Suprapubic skin (tissue), 4 donors: ENCODE data around the gene NR4A1. TPM values are rescaled to one million over a fixed set of nuclear protein-coding genes. Genes with fewer than 3 reads are reported as not detected.

ENCODE experiments used
- DNase-seq, 2 donors: peaks; one replicate each; pipeline ENCODE4 v3.0.0-alpha.2; 2019; ENCODE audit warnings: low spot score in 2 of 2
- H3K27ac ChIP-seq: fragments of 200-600 bp; sonication (generic); one replicate; pipeline ENCODE4 v1.5.1; 2019
- H3K27me3 ChIP-seq: fragments of 200-600 bp; sonication (generic); one replicate; pipeline ENCODE4 v1.5.1; 2019
- H3K36me3 ChIP-seq: fragments of 200-600 bp; sonication (generic); one replicate; pipeline ENCODE4 v1.5.1; 2019
- H3K4me1 ChIP-seq: fragments of 200-600 bp; sonication (generic); one replicate; pipeline ENCODE4 v1.5.1; 2019
- H3K4me3 ChIP-seq: fragments of 200-600 bp; sonication (generic); one replicate; pipeline ENCODE4 v1.5.1; 2019; ENCODE audit warnings: mild to moderate bottlenecking
- H3K9me3 ChIP-seq: fragments of 200-600 bp; sonication (generic); one replicate; pipeline ENCODE4 v1.5.1; 2019
- EP300 ChIP-seq: sonication (generic); formaldehyde crosslinking; IDR thresholded peaks from one replicate; pipeline ENCODE4 v1.6.1; 2017; ENCODE audit warnings: antibody characterized with exemption
- POLR2A ChIP-seq, 2 donors: fragments of 450-650 bp; IDR thresholded peaks; one replicate each; pipeline ENCODE4 v1.6.1; 2017; ENCODE audit warnings: antibody characterized with exemption in 2 of 2, mild to moderate bottlenecking in 2 of 2, moderate library complexity in 2 of 2
- POLR2AphosphoS5 ChIP-seq, 3 donors: sonication (generic); formaldehyde crosslinking; IDR thresholded peaks; one replicate each; pipeline ENCODE4 v1.6.1; 2017; ENCODE audit warnings: antibody characterized with exemption in 3 of 3
- WGBS: methylation state at CpG from one replicate; pipeline ENCODE4 v1.1.5; 2018; 5-methylcytosine and 5-hydroxymethylcytosine counted together
- total RNA-seq, 4 donors: library from RNA; depleted of rRNA; stranded (reverse); fragments of >200 nt; gene quantifications; one replicate each; pipeline ENCODE4 v1.1.0, GENCODE V29; 2016
- TF ChIP-seq, protein P1 (sequence below), 2 donors: fragments of 200-600 bp in 1 of 2; fragments of 450-650 bp in 1 of 2; sonication (generic) in 1 of 2; IDR thresholded peaks; one replicate each; pipeline ENCODE4 v1.5.1; 2016 to 2019; ENCODE audit warnings: antibody characterized with exemption in 2 of 2, mild to moderate bottlenecking in 1 of 2, moderate library complexity in 1 of 2

The NR4A1 gene
- total RNA-seq: 100 to 1,000 TPM; 141 to 775 (median 422) TPM

DNA sequence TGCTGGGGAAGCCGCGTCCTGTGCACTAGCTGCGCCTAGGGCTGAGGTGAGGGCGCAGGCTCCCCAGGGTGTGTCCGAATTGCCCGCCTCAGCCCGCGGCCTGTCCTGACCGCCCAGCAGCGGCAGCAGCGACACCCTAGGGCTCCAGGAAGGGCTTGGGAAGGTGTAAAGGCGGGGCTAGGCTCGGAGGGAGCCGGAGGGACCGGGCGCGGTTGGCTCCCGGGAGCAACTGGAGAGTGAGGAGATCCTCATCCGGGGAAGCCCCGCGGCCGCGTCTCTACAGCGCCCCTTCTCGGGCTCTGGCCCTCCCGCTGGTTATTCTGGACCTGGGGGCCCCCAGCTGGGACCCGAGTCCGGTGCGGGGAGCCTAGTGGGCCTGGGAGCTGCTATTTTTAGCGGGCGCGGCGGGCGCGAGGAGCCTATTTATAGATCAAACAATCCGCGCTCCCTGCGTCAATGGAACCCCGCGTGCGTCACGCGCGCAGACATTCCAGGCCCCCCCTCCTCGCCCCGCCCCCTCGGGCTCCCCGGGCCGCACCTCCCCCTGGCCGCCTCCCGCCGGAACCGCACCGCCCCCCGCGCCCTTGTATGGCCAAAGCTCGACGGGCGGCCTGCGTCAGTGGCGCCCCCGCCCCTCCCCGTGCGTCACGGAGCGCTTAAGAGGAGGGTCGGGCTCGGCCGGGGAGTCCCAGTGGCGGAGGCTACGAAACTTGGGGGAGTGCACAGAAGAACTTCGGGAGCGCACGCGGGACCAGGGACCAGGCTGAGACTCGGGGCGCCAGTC lies at the start of gene NR4A1:
NR4A1 (plus strand) TSS at position 685 of the 784 bp plus-strand sequence. CDS start 2,887 bp downstream, outside the sequence.
- 0% methylated on average over 17 of the region's 77 CpGs for WGBS
- Histone ChIP-seq H3K9me3 (no peaks in the 10 kb centered on the region), H3K27me3 (no peaks in the 10 kb centered on the region), H3K27ac (peak within 1 kb of the TSS; percentile 95), H3K36me3 (peaks cover 21% of the 10 kb centered on the region), H3K4me1 (peaks cover 53% of the 10 kb centered on the region), H3K4me3 (peak within 1 kb of the TSS; percentile 74)
- peak; percentile 99 for DNase-seq
- TF ChIP-seq EP300 (peak; percentile 95), POLR2A (IDR thresholded peaks at IDR 0.05) (peak; percentile 92 to 99), POLR2AphosphoS5 (IDR thresholded peaks at IDR 0.05) (peak; percentile 91 to 93 (median 92))
- TF ChIP-seq, protein P1, sequence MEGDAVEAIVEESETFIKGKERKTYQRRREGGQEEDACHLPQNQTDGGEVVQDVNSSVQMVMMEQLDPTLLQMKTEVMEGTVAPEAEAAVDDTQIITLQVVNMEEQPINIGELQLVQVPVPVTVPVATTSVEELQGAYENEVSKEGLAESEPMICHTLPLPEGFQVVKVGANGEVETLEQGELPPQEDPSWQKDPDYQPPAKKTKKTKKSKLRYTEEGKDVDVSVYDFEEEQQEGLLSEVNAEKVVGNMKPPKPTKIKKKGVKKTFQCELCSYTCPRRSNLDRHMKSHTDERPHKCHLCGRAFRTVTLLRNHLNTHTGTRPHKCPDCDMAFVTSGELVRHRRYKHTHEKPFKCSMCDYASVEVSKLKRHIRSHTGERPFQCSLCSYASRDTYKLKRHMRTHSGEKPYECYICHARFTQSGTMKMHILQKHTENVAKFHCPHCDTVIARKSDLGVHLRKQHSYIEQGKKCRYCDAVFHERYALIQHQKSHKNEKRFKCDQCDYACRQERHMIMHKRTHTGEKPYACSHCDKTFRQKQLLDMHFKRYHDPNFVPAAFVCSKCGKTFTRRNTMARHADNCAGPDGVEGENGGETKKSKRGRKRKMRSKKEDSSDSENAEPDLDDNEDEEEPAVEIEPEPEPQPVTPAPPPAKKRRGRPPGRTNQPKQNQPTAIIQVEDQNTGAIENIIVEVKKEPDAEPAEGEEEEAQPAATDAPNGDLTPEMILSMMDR (IDR thresholded peaks at IDR 0.05): peak in 1 of 2 donors; percentile 12

DNA sequence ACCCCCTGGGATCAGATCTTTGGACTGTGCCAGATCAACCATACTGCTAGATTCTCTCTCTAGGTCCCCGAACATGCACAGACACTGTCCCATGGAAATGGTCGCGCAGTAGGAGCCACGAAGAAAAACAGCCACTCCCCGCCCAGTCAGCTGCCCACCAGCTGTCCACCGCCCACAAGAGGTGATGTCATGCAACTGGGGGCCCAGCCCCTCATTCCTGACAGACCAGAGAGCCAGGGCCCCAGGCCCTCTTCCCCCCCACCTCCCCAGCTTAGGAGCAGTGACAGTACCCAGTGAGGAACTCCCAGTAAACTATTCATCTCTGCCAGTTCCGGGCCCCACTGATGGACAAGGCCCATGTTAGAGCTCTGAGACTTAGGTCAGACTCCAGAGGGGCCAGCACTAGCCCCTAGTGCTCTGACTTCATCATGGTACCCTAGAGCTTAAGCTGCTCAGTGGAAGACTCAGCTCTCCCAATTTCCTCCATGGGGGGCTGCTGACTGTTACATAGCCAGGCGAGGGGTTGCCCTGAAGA lies 48.2 kb upstream of the NR4A1 start:
- no peak for TF ChIP-seq EP300
- Histone ChIP-seq H3K4me3 (no peak overlapping the region), H3K4me1 (peaks cover 23% of the 10 kb centered on the region), H3K9me3 (no peaks in the 10 kb centered on the region), H3K27ac (no peak overlapping the region), H3K36me3 (peaks cover 16% of the 10 kb centered on the region), H3K27me3 (no peaks in the 10 kb centered on the region)
- WGBS: 81% methylated on average over 7 of the region's 8 CpGs
- DNase-seq: no peak

DNA sequence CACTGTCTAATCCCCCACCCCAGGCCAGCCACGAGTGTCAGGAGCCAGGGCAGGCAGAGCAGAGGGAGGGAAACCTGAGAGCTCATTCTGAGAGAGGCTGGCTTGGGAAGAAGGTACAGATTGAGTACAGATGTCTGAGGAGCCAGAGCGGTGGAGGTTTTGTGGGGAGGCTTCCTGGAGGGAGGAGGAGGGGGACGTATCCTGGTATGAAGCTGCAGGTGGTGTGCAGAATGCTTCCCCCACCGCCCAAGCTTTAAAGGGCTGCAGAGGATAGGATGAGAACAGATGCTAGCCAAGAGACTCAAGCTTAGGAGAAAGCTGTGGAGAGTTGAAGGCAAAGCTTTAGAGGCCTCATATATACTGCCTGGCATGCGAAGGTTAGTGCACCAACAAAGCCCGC lies 47.7 kb upstream of the NR4A1 start:
- Histone ChIP-seq H3K36me3 (peaks cover 13% of the 10 kb centered on the region), H3K27me3 (no peaks in the 10 kb centered on the region), H3K4me1 (peaks cover 29% of the 10 kb centered on the region), H3K27ac (no peak overlapping the region), H3K4me3 (no peak overlapping the region), H3K9me3 (no peaks in the 10 kb centered on the region)
- no peak for DNase-seq
- TF ChIP-seq EP300 (no peak), POLR2A (IDR thresholded peaks at IDR 0.05) (no peak), POLR2AphosphoS5 (IDR thresholded peaks at IDR 0.05) (no peak)
- TF ChIP-seq, protein P1 (IDR thresholded peaks at IDR 0.05): no peak
- WGBS: 78% methylated on average over 6 of the region's 6 CpGs

DNA sequence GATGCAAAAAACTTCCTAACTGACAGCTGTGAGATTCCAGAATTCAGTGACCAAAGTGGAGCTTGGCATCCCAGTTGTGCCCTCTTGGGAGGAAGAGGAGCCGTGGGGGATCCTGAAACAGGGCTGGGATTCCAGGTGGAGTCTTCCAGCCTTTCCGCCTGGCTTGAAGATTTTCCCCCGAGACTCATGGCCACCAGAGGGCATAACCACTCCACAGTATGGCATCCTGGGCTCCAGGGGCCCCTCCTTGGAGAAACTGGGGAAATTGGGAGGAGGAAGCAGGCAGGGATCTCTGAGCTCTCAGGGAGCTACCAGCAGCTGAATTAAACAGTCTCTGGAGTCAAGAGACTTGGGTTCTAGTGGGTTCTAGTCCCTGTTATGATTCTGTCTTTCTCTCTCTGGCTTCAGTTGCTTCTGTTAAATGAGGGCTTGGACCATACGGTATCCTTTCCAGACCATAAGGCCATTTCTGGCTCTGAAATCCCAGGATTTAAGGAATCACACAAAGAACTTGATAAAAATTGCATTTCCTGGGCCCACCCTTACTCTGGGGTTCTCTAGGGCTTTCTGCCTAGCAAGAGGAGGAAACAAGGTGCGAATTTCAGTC lies 47.1 kb upstream of the NR4A1 start:
- WGBS: 80% methylated on average over 3 of the region's 5 CpGs
- Histone ChIP-seq H3K4me3 (no peak overlapping the region), H3K9me3 (no peaks in the 10 kb centered on the region), H3K27me3 (no peaks in the 10 kb centered on the region), H3K36me3 (peaks cover 9% of the 10 kb centered on the region), H3K27ac (no peak overlapping the region), H3K4me1 (peaks cover 34% of the 10 kb centered on the region)
- TF ChIP-seq, protein P1 (IDR thresholded peaks at IDR 0.05): peak; percentile 19 to 51
- no peak for TF ChIP-seq POLR2A (IDR thresholded peaks at IDR 0.05)
- DNase-seq: no peak

DNA sequence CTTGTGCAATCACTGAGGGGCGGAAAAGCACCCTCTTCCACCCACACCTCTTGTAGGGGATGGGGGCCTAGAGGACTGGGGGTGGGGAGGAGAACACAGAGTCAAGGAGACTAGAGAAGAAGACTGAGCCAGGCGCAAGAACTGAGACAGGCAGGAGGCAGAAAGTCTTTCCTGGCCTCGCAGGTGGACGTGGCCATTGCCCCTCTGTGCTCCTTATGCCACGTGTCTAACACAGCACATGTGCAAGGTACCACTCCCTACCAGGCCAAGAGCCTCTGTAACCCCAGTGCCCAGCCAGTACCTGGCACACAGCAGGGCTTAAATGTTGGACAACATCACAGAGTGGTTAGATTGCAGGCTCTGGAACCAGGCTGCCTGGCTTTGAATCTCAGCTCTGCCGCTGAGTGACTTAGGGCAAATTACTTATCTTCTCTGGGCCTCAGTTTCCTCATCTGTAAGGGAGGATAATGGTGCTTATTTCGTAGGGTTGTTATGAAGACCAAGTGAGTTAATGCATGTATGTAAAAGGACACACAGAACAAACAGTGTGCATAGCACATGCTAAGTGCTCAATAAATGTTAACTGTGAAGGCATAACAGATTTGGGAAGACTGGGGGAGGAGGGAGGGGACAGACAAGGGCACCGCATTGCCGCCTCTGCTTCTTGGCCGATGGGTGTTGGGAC lies 45.9 kb upstream of the NR4A1 start:
- no peak for TF ChIP-seq POLR2AphosphoS5 (IDR thresholded peaks at IDR 0.05)
- TF ChIP-seq EP300: no peak
- TF ChIP-seq, protein P1 (IDR thresholded peaks at IDR 0.05): no peak
- no peak for TF ChIP-seq POLR2A (IDR thresholded peaks at IDR 0.05)
- WGBS: 85% methylated on average over 9 of the region's 10 CpGs
- H3K36me3 ChIP-seq: peaks cover 5% of the 10 kb centered on the region
- no peaks in the 10 kb centered on the region for H3K9me3 ChIP-seq
- no peak overlapping the region for H3K4me3 ChIP-seq
- H3K27me3 ChIP-seq: no peaks in the 10 kb centered on the region
- peaks cover 45% of the 10 kb centered on the region for H3K4me1 ChIP-seq
- no peak for DNase-seq
- no peak overlapping the region for H3K27ac ChIP-seq
